Measurements from ENCODE around the gene GPN1. TPM values are rescaled to one million over a fixed set of nuclear protein-coding genes. Genes with fewer than 3 reads are reported as not detected.

GPN1 gene
- total RNA-seq, 1 experiment from 2014 or later = 35.9 TPM

- TF ChIP-seq ATF6 (CRISPR knock-in tag; IDR thresholded peaks at IDR 0.05) (no peak), MAX (CRISPR knock-in tag; IDR thresholded peaks at IDR 0.05) (peak; percentile 55; the same call in 1 of the 2 replicates), ZNF317 (CRISPR knock-in tag; IDR thresholded peaks at IDR 0.05; ENCODE audit: borderline replicate concordance, low read depth) (no peak), ZNF138 (CRISPR knock-in tag; conservative IDR thresholded peaks at IDR 0.05) (no peak), SMAD4 (CRISPR knock-in tag; IDR thresholded peaks at IDR 0.05) (no peak), TEAD1 (CRISPR knock-in tag; IDR thresholded peaks at IDR 0.05) (peak; percentile 57; the same call in 1 of the 2 replicates), TCF7 (CRISPR knock-in tag; IDR thresholded peaks at IDR 0.05; ENCODE audit: low read depth) (0 out of 2 replicates have a peak, but pooled peaks have one; percentile 44), RORB (CRISPR knock-in tag; IDR thresholded peaks at IDR 0.05) (no peak), E2F4 (CRISPR knock-in tag; IDR thresholded peaks at IDR 0.05; ENCODE audit: borderline replicate concordance, low read depth) (no peak), GABPB1 (CRISPR knock-in tag; IDR thresholded peaks at IDR 0.05) (peak; percentile 91), CREM (CRISPR knock-in tag; IDR thresholded peaks at IDR 0.05) (0 out of 2 replicates have a peak, but pooled peaks have one; percentile 59), ZNF512 (CRISPR knock-in tag; IDR thresholded peaks at IDR 0.05; ENCODE audit: borderline replicate concordance) (0 out of 2 replicates have a peak, but pooled peaks have one; percentile 43), NR3C1 (CRISPR knock-in tag; conservative IDR thresholded peaks at IDR 0.05; ENCODE audit: low read depth) (no peak), SMAD3 (CRISPR knock-in tag; IDR thresholded peaks at IDR 0.05; ENCODE audit: borderline replicate concordance) (peak; percentile 70; the same call in 1 of the 2 replicates), E2F5 (CRISPR knock-in tag; IDR thresholded peaks at IDR 0.05) (no peak), FOXP1 (CRISPR knock-in tag; IDR thresholded peaks at IDR 0.05; ENCODE audit: borderline replicate concordance) (peak; percentile 82), ZNF232 (CRISPR knock-in tag; IDR thresholded peaks at IDR 0.05) (peak; percentile 93; the same call in 1 of the 2 replicates), ZNF416 (CRISPR knock-in tag; IDR thresholded peaks at IDR 0.05) (peak; percentile 44; the same call in 1 of the 2 replicates), ZNF396 (CRISPR knock-in tag; IDR thresholded peaks at IDR 0.05; ENCODE audit: borderline replicate concordance) (no peak), MLX (CRISPR knock-in tag; IDR thresholded peaks at IDR 0.05) (no peak), ETV6 (CRISPR knock-in tag; IDR thresholded peaks at IDR 0.05) (peak; percentile 81), FOXK1 (CRISPR knock-in tag; IDR thresholded peaks at IDR 0.05) (peak; percentile 95), ZNF532 (CRISPR knock-in tag; IDR thresholded peaks at IDR 0.05; ENCODE audit: borderline replicate concordance) (peak; percentile 34; the same call in 1 of the 2 replicates)
Observed at GRCh38 chr2:27628767-27629709, at the start of gene GPN1, which contains the start of gene CCDC121 (continued).
